ENCODE measurements around the gene RPRM. TPM values are rescaled to one million over a fixed set of nuclear protein-coding genes. Genes with fewer than 3 reads are reported as not detected.

RPRM gene
- total RNA-seq (2022; extraction: Qiagen RNA extraction), result 0.05 to 0.09 TPM in 2 of 5 replicates, not detected in the others

DNA sequence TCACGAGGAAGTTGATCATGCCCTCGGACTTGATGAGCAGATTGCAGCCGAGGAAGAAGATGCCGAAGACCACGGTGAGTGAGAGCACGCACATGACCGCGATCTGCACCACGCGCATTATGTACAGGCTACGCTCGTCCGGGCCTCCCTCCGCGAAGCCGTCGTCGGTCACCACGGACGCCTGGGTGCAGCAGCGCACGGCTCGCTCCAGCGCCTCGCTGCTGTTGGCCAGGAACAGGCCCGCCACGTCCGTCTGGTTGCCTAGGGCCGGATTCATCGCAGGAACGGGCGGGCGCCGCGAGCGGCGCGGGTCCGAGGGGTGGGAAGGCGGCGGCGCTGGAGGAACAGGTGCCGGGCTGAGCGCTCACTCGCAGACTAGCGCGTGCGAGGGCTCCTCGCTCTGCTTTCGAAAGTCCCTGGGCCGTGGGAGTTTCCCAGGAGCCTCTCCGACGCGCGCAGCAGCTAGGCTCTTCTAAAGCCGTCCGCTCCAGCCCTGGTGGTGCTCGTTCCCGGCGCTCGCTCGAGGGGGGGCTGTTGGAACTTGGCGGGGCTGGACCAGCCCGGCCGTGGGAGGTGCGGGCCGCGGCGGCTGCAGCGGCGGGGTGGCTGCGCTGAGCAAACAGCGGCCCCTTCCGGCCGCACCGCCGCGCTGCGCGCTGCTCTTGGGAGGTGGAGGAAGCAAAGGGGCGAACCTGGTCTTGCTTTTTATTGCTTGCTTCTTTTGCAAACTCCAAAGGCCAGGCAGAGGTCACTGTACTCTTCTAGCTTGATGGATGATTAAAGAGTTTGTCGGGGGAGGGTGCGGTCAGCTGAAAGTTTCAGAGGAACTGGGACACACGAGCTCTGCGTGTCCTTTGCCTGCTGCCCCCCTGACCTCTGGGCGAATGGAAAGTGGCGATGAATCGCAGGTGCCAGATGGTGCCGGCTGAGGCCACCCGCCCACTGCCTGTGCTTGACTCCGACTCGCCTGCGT is at the start of gene RPRM:
Gene RPRM, minus strand, starts transcription at position 474 of the 973 bp plus-strand sequence. Its CDS starts 197 bp downstream, at position 277.

Data from A549 treated with CORT108297 at 1 μM for 4 hours (cell line).